Adrenal gland (tissue), 5 donors: ENCODE measurements around the gene ARPC2.

Experiments used
- POLR2A ChIP-seq, 2 donors: fragments of 450-650 bp; IDR thresholded peaks; one replicate each; pipeline ENCODE4 v1.6.1; 2017; ENCODE audit warnings: antibody characterized with exemption in 2 of 2, mild to moderate bottlenecking in 2 of 2, moderate library complexity in 1 of 2
- TF ChIP-seq, protein P1 (sequence below), 6 experiments: fragments of 450-650 bp in 4 of 6; fragments of 200-600 bp in 2 of 6; sonication (generic) in 1 of 6; IDR thresholded peaks; 1 replicate in 5 of 6; 2 replicates in 1 of 6; pipeline versions ENCODE4 v1.5.1 to v1.8.0; 2016 to 2021; ENCODE audit warnings: antibody characterized with exemption in 6 of 6, mild to moderate bottlenecking in 2 of 6, moderate library complexity in 1 of 6
- donor health status: DM: no; HTN: no; CAD: no.

DNA sequence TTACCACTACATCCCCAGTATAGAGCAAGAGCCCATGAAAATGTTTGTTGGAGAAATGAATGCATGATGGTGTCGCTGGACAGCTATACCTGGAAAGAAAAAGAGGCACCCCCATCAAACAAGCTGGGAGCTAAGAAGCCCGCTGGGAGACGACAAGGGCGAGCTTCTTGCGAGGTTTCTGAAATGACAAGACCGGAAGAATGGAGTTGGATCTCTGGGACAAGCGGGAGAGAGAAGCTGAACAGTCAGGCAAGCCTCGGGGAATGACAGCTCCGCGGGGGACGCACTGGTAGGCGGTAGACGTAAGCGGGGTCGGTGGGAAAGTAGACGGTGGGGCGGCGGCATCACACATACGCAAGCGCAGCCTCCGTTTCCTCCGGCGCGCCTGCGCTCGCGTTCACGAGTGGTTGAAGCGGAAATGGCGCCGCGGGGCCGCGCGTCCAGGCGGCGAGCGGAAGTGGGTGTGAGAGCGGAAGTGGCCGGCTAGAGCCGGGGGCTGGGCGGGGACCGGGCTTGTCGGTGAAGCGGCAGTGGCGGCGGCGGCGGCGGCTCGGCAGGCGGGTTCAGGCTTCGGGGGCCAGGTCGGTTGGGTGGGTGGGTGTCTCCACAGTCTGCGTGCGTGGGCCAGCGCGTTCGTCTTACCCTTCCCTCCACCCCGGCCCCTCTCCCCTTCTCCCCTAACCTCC, at the start of gene ARPC2:
- TF ChIP-seq, protein P1, sequence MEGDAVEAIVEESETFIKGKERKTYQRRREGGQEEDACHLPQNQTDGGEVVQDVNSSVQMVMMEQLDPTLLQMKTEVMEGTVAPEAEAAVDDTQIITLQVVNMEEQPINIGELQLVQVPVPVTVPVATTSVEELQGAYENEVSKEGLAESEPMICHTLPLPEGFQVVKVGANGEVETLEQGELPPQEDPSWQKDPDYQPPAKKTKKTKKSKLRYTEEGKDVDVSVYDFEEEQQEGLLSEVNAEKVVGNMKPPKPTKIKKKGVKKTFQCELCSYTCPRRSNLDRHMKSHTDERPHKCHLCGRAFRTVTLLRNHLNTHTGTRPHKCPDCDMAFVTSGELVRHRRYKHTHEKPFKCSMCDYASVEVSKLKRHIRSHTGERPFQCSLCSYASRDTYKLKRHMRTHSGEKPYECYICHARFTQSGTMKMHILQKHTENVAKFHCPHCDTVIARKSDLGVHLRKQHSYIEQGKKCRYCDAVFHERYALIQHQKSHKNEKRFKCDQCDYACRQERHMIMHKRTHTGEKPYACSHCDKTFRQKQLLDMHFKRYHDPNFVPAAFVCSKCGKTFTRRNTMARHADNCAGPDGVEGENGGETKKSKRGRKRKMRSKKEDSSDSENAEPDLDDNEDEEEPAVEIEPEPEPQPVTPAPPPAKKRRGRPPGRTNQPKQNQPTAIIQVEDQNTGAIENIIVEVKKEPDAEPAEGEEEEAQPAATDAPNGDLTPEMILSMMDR (IDR thresholded peaks at IDR 0.05): peak in 5 of 6 experiments; percentile 16 to 57 (median 30)
- TF ChIP-seq POLR2A (IDR thresholded peaks at IDR 0.05): peak; percentile 75 to 86
